Stimulated activated CD4-positive, alpha-beta T cell treated with anti-CD3 and anti-CD28 coated beads, TNF-alpha, amount 100 ng/mL, for 1 hour (primary cell): Measurements from ENCODE around the gene SPIN1.

ENCODE experiments used
- DNase-seq, 3 donors: peaks; one replicate each; pipeline ENCODE4 v3.0.0-alpha.2; 2020; ENCODE audit warnings: low read depth in 3 of 3, low spot score in 1 of 3

The SPIN1 gene

DNA sequence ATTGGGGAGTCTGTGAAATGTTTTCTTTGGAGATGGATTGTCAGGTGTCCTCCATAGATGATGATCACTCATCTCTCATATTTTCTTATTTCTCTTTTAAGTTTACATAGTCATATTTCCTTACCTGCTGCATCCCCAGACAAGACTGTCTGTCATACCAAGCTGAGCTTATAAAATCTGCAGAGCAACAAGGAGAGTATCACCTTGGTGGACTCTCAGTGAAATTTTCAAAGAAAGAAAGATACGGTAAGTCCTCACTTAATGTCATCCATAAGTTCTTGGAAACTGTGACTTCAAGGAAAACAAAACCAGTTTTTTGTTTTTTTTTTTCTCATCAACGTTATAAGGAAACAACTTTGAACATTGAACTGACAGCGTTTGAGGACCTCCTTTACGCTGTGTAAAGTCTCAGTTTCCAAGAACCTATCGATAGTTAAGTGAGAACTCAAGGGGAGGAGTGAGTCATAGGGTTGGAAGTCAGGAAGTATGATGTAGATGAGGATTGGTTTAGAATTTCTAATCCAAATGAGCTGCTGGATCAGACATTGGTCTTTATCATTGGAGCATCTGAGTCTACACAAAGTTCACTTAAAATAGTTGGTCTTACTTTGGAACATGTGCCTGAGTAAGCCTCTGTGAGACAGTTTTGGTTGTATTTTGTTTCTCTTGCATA, 45.5 kb downstream of the SPIN1 start:
- no peak for DNase-seq

DNA sequence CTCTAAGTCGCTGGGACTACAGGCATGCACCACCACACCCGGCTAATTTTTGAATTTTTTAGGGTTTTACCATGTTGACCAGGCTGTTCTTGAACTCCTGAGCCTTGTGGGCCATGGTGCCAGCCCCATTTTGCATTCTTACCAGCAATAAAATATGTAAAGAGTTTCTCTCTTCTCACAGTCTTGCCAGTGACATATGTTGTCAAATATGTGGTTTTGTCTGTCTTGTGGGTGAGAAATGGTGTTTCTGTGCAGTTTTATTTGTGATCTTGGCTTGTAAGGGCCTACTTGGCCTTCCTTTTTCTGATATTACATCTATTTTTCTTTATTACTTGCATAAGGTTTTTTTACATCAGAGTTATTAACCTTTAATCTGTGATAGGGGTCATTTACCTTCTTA, 47.1 kb downstream of the SPIN1 start:
- DNase-seq, result no peak

DNA sequence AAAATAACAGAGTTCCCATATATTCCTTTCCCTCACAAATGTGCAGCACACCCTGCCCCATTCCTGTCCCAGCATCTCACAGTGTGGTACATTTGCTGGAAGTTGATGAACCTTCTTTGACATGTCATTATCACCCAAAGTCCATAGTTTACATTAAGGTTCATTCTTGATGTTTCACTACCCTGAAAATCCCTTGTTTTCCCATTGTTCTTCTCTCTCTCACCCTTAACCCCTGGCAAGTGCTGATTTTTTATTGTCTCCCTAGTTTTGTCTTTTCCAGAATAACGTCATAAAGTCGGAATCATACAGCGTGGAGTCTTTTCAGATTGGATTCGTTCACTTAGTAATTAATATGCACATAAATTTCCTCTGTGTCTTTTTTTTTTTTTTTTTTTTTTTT, 48.1 kb downstream of the SPIN1 start:
- DNase-seq, result no peak

DNA sequence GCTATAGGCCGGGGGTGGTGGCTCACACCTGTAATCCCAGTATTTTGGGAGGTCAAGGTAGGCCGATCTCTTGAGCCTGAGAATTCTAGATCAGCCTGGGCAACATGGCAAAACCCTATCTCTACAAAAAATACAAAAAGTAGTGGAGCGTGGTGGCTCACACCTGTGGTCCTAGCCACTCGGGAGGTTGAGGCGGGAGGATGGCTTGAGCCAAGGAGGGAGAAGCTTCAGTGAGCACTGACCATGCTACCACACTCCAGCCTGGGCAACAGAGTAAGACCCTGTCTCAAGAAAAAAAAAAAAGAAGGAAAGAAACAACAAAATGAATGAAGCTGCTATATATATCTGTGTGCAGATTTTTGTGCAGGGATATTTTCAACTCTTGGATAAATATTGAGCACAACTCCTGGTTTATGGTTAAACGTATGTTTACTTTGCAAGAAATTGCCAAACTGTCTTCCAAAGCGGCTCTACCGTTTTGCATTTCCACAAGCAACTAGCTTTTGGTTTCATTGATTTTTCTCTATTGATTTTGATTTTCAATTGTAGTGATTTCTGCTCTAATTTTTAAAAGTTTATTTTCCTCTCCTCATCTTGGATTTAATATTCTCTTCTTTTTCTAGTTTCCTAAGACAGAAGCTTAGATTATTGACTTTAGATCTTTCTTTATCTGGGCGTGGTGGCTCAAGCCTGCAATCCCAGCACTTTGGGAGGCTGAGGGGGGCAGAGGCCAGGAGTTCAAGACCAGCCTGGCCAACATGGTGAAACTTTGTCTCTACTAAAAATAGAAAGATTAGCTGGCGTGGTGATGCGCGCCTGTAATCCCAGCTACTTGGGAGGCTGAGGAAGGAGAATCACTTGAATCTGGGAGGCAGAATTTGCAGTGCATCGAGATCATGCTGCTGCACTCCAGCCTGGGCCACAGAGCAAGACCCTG, 49.2 kb downstream of the SPIN1 start:
- DNase-seq, result no peak

DNA sequence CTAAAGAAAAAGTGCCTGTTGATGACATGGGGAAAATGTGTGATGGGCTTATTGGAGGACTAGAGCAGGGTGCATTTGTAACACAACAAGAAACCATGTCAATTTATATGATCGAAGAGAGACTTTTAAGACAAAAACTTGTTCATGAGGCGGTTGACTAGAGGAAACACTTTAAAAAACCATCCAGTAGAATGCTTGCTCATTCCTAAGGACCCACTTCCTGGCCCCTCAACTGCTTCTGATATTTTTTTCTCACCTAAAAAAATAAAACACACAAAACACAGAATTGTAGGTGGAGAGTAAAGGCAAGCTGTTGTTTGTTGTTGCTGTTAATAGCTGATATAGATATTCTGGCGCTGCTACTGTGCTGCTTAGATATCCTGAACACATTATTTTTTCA, 50.6 kb downstream of the SPIN1 start:
- no peak for DNase-seq

DNA sequence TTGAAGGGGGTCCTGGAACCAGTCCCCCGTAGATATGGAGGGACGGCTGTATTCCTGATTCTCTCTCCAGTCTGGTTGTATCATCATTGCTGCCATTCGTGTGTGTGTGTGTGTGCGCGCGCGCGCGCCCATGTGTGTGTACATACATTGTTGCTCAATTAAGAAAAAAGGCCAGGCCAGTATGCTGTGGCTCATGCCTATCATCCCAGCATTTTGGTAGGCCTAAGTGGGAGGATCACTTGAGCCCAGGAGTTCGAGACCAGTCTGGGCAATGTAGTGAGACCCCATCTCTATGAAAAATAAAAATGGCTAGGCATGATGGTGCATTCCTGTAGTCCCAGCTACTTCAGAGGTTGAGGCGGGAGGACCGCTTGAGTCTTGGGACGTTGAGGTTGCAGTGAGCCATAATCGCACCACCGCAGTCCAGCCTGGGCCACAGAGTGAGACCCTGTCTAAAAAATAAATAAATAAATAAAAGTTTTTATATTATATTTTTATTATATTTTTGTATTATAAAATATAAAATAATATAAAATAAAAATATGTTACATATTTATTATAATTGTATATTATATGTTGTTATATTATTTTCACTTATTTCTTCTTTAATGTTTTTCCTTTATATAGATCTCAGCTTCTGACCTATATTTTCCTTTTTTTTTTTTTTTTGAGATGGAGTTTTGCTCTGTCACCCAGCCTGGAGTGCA, 53.2 kb downstream of the SPIN1 start:
- DNase-seq, result no peak

DNA sequence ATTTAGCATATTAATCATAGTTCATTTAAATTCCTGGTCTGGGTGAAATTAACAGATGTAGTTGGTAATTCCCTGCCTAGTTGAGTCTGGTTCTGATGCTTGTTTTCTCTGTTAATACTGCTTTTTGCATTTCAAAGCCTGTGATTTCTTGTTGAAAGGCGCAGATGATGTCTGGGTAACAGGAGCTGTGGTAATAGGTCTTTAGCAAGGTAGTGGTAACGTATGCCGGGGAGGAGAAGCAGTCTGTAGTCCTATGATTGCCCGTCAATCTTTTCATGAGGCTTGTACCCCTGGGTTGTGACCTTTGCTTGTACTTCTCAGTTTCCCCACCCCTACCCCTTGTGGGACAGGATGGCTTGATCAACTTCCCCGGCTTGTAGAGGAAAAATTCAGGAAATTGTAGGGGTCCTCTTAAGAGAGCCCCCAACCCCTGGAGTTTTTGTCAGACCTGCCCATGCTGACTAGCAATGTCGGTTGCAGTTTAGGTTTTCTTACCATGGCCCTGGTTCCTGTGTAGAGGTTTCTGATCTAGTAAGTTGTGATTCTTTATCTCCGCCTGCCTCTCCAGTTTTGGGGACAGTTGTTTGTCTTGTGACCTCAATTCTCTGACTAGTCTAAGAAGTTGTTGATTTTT, 55.4 kb downstream of the SPIN1 start:
- DNase-seq, result no peak

DNA sequence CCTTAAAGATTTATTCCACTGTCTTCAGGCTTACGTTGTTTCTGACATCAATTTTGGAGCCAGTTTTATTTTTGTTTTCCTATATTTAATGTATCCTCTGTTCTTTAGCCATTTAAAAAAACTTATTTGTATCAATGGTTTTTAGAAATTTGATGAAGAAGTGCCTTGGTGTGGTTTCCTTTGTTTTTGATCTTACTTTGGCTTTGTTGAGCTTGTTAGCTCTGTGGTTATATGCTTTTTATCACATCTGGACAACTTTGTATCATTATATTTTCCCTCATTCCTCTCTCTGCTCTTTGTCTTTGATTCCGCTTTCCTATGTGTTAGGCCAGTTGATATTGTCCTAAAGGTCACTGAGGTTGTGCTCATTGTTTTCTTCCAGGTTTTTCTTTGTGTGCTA, 58.5 kb downstream of the SPIN1 start:
- no peak for DNase-seq

DNA sequence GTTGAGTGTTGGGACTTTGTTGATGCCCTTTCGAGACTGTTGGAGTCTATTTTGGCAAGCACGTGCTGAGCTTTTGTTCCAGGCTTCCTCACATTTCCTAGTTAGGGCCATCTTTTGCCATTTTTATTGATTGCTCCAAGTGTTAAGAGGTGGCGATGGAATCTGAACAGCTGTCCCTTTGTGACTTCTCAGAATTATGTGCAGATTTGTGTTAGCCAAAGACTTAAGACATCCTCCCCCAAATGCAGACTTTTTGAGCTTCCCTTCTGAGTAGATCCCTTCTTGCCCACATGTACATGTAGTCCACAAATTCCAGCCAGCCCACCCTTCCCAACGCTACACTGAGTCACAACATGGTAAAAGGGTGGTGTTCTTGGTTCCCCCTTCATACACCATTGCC, 59.2 kb downstream of the SPIN1 start:
- DNase-seq, result no peak

DNA sequence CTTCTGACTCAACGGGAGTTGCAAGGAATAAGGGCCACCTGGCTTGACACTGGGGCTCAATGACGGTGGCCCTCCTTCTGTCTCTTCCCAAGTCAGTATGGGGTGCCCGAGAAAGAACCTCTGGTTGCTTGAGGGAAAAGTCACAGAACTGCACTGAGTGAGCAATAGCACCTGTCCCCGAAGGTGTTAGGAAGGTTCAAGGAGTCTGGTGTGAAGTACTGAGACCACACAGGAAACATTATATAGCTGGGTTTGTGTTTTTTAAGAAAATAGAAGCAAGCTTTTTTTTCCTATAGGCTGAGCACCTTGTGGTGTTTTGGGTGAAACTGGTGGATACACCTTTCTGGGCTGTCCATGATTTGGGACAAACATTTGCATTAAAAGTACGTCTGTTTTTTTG, 62.9 kb downstream of the SPIN1 start:
- no peak for DNase-seq

DNA sequence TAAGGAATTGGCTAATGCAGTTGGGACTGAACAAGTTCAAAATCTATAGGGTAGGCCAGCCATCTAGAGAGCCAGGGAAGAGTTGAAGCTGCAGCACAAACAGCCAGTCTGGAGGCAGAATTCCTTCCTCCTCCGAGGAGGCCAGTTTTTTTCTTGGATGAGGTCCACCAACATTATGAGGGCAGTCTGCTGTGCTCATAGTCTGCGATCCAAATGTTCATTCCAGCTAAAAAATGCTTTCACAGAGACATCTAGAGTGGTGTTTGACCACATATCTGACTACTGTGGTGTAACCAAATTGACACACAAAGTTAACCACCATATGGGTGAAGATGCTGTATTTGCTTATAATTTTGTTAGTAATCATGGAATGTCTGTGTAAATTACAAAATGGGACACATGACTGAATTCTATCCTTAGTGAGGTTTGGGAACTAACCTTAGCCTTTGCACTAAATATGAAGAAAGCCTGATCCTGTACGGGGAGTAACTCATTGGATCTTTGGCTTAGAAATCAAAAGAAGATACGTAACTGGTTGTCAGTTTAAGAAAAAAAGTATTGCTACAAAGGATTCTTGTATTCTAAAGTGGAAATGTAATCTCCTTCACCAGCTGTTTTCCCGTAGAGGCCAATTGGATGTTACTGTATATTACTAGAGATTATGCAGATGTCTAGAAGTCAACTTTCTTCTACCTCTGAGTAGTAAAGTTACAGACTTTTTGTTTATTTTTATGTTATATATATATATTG, 70.6 kb downstream of the SPIN1 start:
- DNase-seq, result no peak

DNA sequence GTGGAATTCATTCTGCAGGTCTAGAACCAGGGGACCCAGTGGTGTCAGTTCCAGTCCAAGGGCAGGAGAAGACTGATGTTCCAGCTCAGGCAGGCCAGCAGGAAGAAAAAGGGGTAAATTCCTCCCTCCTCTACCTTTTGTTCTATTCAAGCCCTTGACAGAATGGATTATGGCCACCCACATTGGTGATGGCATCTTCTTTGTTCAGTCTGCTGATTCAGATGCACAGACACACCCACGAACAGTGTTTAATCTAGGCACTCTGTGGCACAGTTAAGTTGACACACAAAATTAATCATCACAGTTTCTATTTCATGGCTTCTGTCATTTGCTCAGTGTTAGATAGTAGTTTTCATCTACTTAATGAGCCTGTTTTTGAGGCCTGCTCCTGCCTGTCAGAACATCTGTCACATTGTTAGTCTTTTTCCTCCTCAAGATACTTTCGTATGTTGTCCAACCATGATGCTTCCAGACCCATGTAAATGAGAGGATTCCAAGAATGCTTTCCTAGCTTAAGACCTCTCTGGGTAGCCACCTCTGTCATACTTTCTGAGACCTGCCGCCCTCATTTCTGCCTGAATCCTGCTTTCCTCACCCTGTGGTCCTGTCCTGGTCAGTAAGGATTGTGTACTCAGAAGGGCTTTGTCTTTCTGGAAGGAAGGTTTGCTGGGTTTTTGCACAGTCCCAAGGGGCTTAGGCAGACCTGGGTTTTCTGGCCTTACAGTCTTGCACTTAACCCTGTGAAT, 72.5 kb downstream of the SPIN1 start:
- no peak for DNase-seq

DNA sequence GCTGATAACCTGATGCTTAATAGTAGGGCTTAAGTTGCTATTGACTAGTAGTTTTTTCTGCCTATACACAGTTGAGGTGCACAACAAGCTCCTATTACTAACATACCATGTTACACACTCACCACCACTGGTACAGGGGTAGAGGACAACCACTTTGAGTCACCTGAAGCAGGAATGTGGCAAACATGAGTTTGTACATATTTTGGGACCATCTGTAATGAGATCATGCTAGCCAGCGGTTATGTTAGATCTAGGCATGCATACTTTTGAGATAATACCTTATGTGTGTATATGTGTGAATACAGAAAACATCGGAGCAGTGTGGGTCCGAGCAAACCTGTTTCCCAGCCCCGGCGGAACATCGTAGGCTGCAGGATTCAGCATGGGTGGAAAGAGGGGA, 73.9 kb downstream of the SPIN1 start:
- no peak for DNase-seq

DNA sequence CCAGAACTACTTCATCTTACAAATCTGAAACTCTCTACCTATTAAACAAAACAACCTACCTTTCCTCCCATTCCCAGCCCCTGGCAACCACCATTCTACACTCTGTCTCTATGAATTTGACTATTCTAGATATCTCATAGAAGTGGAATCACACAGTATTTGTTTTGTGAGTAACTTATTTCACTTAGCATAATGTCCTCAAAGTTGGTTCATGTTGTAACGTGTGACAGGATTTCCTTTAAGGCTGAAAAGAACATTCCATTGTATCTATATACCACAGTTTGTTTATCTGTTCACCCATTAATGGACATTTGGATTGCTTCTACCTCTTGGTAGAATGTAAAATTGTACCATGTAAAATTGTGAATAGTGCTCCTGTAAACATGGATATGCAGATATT, 76.6 kb downstream of the SPIN1 start:
- DNase-seq, result no peak

DNA sequence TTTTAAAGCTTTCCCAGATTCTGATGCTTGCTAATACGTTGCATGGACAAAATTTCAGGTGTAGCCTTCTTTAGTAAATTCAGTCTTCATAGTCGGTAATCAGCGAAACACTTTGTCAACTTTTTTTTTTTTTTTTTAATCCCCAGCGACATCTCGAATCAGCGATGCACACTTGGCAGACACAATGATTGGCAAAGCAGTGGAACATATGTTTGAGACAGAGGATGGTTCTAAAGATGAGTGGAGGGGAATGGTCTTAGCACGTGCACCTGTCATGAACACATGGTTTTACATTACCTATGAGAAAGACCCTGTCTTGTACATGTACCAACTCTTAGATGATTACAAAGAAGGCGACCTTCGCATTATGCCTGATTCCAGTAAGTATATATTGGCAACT, 80.0 kb downstream of the SPIN1 start:
- DNase-seq, result no peak

DNA sequence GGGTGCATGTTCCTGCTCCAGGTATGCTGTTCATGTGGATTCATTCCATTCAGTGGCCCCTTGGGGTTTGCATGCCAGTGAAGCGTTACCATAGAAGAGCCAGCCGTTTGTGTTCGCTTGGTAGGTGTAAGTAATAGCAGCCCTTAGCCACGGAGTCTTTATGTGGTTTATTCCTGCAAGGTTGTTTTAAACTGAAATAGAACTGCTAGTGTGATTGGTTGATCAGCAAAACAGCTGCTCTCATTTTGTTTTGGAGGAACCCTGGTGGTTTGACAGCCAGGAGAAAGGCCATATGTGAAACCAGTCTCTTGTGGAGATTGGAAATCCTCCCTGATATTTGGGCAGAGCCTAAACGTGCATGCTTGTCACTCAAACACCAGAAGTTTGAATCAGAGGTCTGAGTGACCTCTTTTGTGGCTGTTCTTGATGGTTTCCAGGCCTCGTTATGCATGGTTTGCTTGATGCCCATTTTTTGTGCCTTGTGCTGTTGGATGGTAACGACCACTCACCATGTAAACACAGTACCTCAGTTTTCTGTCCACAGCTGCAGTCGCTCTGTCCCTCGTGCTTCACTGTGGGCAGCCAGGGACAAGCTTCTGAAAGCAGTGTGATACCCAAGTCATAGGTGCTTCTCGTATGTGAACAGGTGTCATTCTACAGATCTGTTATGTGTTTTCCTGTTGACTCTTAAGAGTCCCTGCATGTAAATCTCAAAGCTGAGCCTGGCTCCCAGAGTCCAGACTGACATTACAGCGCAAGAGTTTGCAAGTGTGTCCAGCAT, 88.4 kb downstream of the SPIN1 start:
- DNase-seq, result no peak

DNA sequence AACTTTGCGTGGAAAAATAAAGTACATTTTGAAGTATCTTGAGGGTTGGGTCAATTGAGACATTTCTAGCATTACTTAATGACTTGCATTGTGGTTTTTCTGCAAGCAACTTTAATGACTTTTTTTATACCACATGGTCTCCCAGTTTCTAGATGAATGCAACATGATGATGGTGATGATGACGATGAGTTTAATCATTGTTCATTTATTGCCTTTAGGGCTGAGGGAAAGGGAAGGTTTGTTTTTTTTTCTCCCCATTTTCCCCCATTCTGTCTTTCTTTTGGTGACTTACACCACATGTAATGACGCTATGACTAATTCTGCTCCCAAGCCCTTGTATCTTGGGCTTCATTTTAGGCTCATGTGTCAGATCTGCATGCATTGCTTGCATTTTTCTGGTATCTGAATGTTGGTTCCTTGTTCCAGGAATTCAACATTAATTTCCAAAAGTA, 89.1 kb downstream of the SPIN1 start:
- no peak for DNase-seq

DNA sequence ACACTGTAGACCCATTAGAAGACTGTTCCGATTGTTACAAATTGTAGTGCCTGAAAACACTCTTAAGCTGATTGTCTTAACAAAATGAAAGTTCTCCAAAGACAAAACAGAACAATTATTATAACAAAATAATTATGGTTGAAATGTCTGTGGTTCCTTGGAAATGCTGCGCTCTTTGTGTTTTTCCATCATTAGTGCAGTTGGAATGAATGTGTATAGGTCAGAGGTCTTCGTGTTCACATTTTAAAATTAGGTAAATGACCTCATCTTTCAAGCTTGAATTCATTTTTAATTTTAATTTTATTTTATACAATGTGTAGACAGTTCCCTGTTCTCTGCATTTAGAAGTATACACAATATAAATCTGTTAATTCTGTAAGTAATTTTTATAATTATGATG, 90.0 kb downstream of the SPIN1 start:
- DNase-seq, result no peak

DNA sequence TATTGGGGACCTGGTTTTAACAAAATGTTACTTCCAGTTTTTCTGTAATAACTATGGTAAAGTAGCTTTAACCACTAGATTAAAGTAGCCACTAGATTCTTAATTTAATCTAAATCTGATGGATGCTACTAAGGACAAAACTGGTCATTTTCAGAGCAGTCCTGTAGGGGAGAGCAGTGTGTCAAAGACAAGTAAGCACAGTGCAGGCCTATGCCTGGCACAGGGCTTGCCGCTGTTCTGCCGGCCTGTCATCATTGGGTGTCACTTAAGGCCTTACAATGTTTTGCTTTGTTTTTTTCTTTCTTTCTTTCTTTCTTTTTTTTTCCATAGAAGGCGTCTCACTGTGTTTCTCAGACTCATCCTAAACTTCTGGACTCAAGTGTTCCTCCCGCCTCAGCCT, 93.7 kb downstream of the SPIN1 start:
- DNase-seq, result no peak
